Measurements from ENCODE around the gene NLRC3.
A peak's percentile ranks its signal among the peaks of the same experiment; 100 is the strongest.
"Not testable (repeated sequence)": the region's sequence is repeated elsewhere in the genome, so short reads cannot be mapped to it uniquely, and the experiment has no call there.

NLRC3 gene

GRCh38 chr16:3611146-3611975 lies 34.2 kb upstream of the NLRC3 start, which contains the start of gene SLX4:
Gene SLX4 (minus strand): TSS chr16:3611606. CDS start chr16:3608964, 2,642 bp downstream.
- TF ChIP-seq POLR2AphosphoS5 (IDR thresholded peaks at IDR 0.05; ENCODE audit: low read depth) (peak; percentile 48; the same call in 1 of the 2 replicates), SPI1 (IDR thresholded peaks at IDR 0.05; ENCODE audit: borderline replicate concordance, low read depth) (peak; percentile 28; the same call in 1 of the 2 replicates), GABPA (IDR thresholded peaks at IDR 0.05; ENCODE audit: low read depth) (peak; percentile 64), CTCF (IDR thresholded peaks at IDR 0.05; ENCODE audit: insufficient read depth, low read length) (no peak), REST (IDR thresholded peaks at IDR 0.05; ENCODE audit: insufficient replicate concordance, low read depth) (no peak)
- Histone ChIP-seq H3K27ac (replicated peaks) (peak within 1 kb of the TSS; percentile 88), H3K27me3 (ENCODE audit: insufficient read depth, poor library complexity, severe bottlenecking) (no peaks in the 10 kb centered on the region), H3K4me3 (replicated peaks; ENCODE audit: insufficient read depth, low read length) (peak within 1 kb of the TSS; percentile 94)
- DNase-seq (ENCODE audit: low read depth in 1 of 2, low spot score in 1 of 2), result peak; percentile 85

- no peaks in the 10 kb centered on the region for H3K27me3 ChIP-seq (ENCODE audit: insufficient read depth, poor library complexity, severe bottlenecking)
- no peak for TF ChIP-seq CTCF (IDR thresholded peaks at IDR 0.05; ENCODE audit: insufficient read depth, low read length)
- TF ChIP-seq POLR2AphosphoS5 (IDR thresholded peaks at IDR 0.05; ENCODE audit: low read depth), result no peak
- no peak for TF ChIP-seq REST (IDR thresholded peaks at IDR 0.05; ENCODE audit: insufficient replicate concordance, low read depth)
- no peak for TF ChIP-seq GABPA (IDR thresholded peaks at IDR 0.05; ENCODE audit: low read depth)
- TF ChIP-seq SPI1 (IDR thresholded peaks at IDR 0.05; ENCODE audit: borderline replicate concordance, low read depth), result no peak
- H3K27ac ChIP-seq (replicated peaks), result peak overlapping the region; percentile 83
- H3K4me3 ChIP-seq (replicated peaks; ENCODE audit: insufficient read depth, low read length), result peak overlapping the region; percentile 94
- no peak for DNase-seq (ENCODE audit: low read depth in 1 of 2, low spot score in 1 of 2)
Measured at GRCh38 chr16:3610698-3611145, 33.5 kb upstream of the NLRC3 start.

- Histone ChIP-seq H3K27me3 (ENCODE audit: insufficient read depth, poor library complexity, severe bottlenecking) (no peaks in the 10 kb centered on the region), H3K27ac (replicated peaks) (peak overlapping the region; percentile 83), H3K4me3 (replicated peaks; ENCODE audit: insufficient read depth, low read length) (peak overlapping the region; percentile 94)
- peak in 1 of 2 experiments; percentile 60 for DNase-seq (ENCODE audit: low read depth in 1 of 2, low spot score in 1 of 2)
- TF ChIP-seq GABPA (IDR thresholded peaks at IDR 0.05; ENCODE audit: low read depth) (no peak), POLR2AphosphoS5 (IDR thresholded peaks at IDR 0.05; ENCODE audit: low read depth) (no peak), SPI1 (IDR thresholded peaks at IDR 0.05; ENCODE audit: borderline replicate concordance, low read depth) (peak; percentile 95)
Measured at GRCh38 chr16:3609895-3610697, 32.9 kb upstream of the NLRC3 start.

GRCh38 chr16:3608976-3609375 lies 31.8 kb upstream of the NLRC3 start:
- not testable (repeated sequence) for H3K27ac ChIP-seq (replicated peaks); H3K4me3 ChIP-seq (replicated peaks; ENCODE audit: insufficient read depth, low read length); DNase-seq (ENCODE audit: low read depth in 1 of 2, low spot score in 1 of 2); H3K27me3 ChIP-seq (ENCODE audit: insufficient read depth, poor library complexity, severe bottlenecking)

All from HL-60 (cell line).